Stimulated activated CD4-positive, alpha-beta T cell treated with anti-CD3 and anti-CD28 coated beads, Interleukin-1b, Interleukin-23, amount 100 ng/mL, for 48 hours (primary cell): Measurements from ENCODE around the gene DUSP23.

Source experiments
- DNase-seq: peaks from one replicate; pipeline ENCODE4 v3.0.0-alpha.2; 2020

Gene DUSP23

GRCh38 chr1:159786966-159787365, 6.2 kb downstream of the DUSP23 start:
- DNase-seq: no peak

- DNase-seq: no peak
These were observed 9.6 kb downstream of the DUSP23 start for GRCh38 chr1:159790237-159790917.

GRCh38 chr1:159791031-159791430, 10.3 kb downstream of the DUSP23 start:
- DNase-seq: no peak

GRCh38 chr1:159791461-159791860, 10.7 kb downstream of the DUSP23 start:
- no peak for DNase-seq

GRCh38 chr1:159795534-159795933, 14.8 kb downstream of the DUSP23 start:
- no peak for DNase-seq

GRCh38 chr1:159798893-159799292, 18.1 kb downstream of the DUSP23 start:
- peak; percentile 12 for DNase-seq

- DNase-seq: no peak
These were observed 18.8 kb downstream of the DUSP23 start for GRCh38 chr1:159799446-159799985.

GRCh38 chr1:159800177-159800930, 19.6 kb downstream of the DUSP23 start:
- no peak for DNase-seq

- DNase-seq: no peak
These were observed 21.3 kb downstream of the DUSP23 start, which contains the start of gene FCRL6 for GRCh38 chr1:159802111-159802510. Gene FCRL6, plus strand, starts transcription at chr1:159802360. Its CDS starts 65 bp downstream, at chr1:159802425.

- DNase-seq: no peak
These were observed 23.4 kb downstream of the DUSP23 start for GRCh38 chr1:159803956-159804689.

- DNase-seq: no peak
These were observed 24.2 kb downstream of the DUSP23 start for GRCh38 chr1:159804924-159805323.

GRCh38 chr1:159815926-159816325, 35.2 kb downstream of the DUSP23 start:
- DNase-seq: no peak

- no peak for DNase-seq
These were observed 36.7 kb downstream of the DUSP23 start for GRCh38 chr1:159817276-159818041.

- DNase-seq: no peak
These were observed 40.6 kb downstream of the DUSP23 start for GRCh38 chr1:159821171-159821867.

GRCh38 chr1:159823406-159823805, 42.6 kb downstream of the DUSP23 start:
- no peak for DNase-seq

GRCh38 chr1:159825564-159825963, 44.8 kb downstream of the DUSP23 start:
- DNase-seq: no peak

- peak; percentile 57 for DNase-seq
These were observed 45.8 kb downstream of the DUSP23 start, which contains the start of gene SLAMF8 for GRCh38 chr1:159826441-159827101. Gene SLAMF8, plus strand, starts transcription at chr1:159826873. Its CDS starts 26 bp downstream, at chr1:159826899.

GRCh38 chr1:159827102-159827490, 46.3 kb downstream of the DUSP23 start:
- DNase-seq: no peak

- DNase-seq: no peak
These were observed 46.8 kb downstream of the DUSP23 start for GRCh38 chr1:159827549-159827948.

- no peak for DNase-seq
These were observed 47.4 kb downstream of the DUSP23 start for GRCh38 chr1:159828176-159828575.

GRCh38 chr1:159828581-159829272, 48.0 kb downstream of the DUSP23 start:
- no peak for DNase-seq
